NB4 (cell line): Measurements from ENCODE around the gene INPP5D.
A peak's percentile ranks its signal among the peaks of the same experiment; 100 is the strongest.
"Not testable (repeated sequence)": the region's sequence is repeated elsewhere in the genome, so short reads cannot be mapped to it uniquely, and the experiment has no call there.

Source experiments
- DNase-seq: peaks from one replicate; pipeline ENCODE4 v3.0.0; 2010; ENCODE audit warnings: low read depth
- H3K4me3 ChIP-seq: one replicate; pipeline ENCODE4 v1.5.1; 2011; ENCODE audit warnings: mild to moderate bottlenecking, low read depth, low read length, moderate library complexity
- CTCF ChIP-seq: IDR thresholded peaks from one replicate; pipeline ENCODE4 v1.5.1; 2012; ENCODE audit warnings: low read depth, low read length
- MYC ChIP-seq: IDR thresholded peaks from 2 replicates; pipeline ENCODE4 v1.6.1; 2011; ENCODE audit warnings: low read depth, low read length
- POLR2A ChIP-seq: IDR thresholded peaks from 2 replicates; pipeline ENCODE4 v1.6.1; 2011; ENCODE audit warnings: mild to moderate bottlenecking; ENCODE audit not compliant: insufficient read length; ENCODE audit errors: extremely low read depth
- TF ChIP-seq, protein P1 (sequence below): IDR thresholded peaks from 2 replicates; pipeline ENCODE4 v1.6.1; 2011; ENCODE audit warnings: low read depth, low read length

The INPP5D gene

GRCh38 chr2:233198026-233198425 lies 137.9 kb downstream of the INPP5D start:
- no peak overlapping the region for H3K4me3 ChIP-seq
- no peak for TF ChIP-seq CTCF
- no peak for TF ChIP-seq MYC
- TF ChIP-seq POLR2A, result no peak
- DNase-seq, result no peak

- H3K4me3 ChIP-seq, result no peak overlapping the region
- TF ChIP-seq MYC (no peak), POLR2A (peak; percentile 6)
- DNase-seq, result peak; percentile 46
These were observed 139.7 kb downstream of the INPP5D start for GRCh38 chr2:233199870-233200269.

GRCh38 chr2:233200790-233201189 lies 140.6 kb downstream of the INPP5D start:
- H3K4me3 ChIP-seq, result not testable (repeated sequence)

DNA sequence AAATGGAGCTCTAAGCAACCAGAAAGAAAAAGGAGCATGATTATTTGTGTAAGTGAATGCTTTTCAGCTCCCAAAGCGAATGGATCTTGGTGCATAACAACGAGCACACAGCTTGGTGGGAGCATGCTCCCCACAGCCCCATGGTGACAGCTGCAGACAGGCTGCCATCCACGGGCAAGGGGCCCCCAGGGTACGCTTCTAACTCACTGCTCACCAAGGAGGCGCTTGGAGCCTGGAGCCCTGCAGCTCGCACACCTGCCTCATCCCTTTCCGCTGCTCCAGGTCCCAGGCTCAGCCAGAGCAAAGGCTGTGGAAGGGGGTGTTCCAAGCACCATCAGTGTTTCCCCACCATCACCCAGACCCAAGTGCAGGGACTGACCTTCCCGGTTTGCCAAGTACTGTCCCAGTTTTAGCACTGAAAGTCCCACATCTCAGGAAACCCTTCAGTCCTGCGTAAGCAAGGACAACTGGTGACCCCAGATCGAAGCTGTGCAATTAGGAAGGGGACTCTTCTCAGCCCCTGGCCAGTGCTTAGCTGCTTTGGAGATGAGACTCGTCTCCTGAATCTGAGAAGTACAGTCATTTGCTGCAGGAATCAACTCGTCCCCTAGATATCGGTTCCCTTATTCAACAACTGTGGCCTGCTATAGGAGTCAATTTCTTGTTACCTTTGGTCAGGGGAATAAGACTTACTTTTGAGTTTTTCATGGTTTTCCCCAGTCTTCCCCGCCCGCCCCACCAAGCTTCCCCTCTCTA lies 141.3 kb downstream of the INPP5D start:
- peak; percentile 7 for DNase-seq
- TF ChIP-seq MYC (no peak), CTCF (no peak), POLR2A (no peak)
- TF ChIP-seq, protein P1, sequence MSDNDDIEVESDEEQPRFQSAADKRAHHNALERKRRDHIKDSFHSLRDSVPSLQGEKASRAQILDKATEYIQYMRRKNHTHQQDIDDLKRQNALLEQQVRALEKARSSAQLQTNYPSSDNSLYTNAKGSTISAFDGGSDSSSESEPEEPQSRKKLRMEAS, result no peak
- H3K4me3 ChIP-seq, result no peak overlapping the region

More at GRCh38 chr2:233200790-233201189, 140.6 kb downstream of the INPP5D start:
- DNase-seq, result not testable (repeated sequence)

GRCh38 chr2:233202531-233202944 lies 142.4 kb downstream of the INPP5D start:
- TF ChIP-seq POLR2A (no peak), MYC (no peak), CTCF (no peak)
- TF ChIP-seq, protein P1, result no peak
- H3K4me3 ChIP-seq, result no peak overlapping the region
- peak; percentile 89 for DNase-seq

DNA sequence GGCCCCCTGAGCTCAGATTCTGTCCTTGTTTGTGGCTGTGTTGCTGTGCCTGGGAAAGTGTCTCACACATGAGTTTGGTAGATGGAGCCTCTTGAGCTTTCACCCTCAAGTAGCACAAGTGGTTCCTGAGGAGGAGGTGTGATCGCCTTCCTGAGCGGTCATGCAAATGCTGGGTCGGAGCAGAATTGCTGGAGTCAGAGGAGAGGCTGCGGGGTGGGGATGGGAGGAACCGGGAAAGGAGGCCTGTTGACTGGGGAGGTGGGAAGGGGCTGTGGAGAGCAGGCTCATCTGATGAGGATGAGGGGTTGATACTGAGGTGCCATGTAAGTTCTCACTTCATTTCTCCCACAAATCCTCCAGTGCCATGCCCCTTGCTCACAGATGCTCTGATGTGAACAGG lies 142.9 kb downstream of the INPP5D start:
- DNase-seq, result no peak
- TF ChIP-seq CTCF (no peak), POLR2A (no peak), MYC (no peak)
- TF ChIP-seq, protein P1, result no peak
- H3K4me3 ChIP-seq, result no peak overlapping the region

GRCh38 chr2:233204286-233204936 lies 144.3 kb downstream of the INPP5D start:
- TF ChIP-seq, protein P1, result no peak
- TF ChIP-seq CTCF (no peak), MYC (no peak), POLR2A (no peak)
- H3K4me3 ChIP-seq, result no peak overlapping the region
- DNase-seq, result no peak
